Uterus (tissue), 4 donors: ENCODE data around the gene GPC2. TPM values are rescaled to one million over a fixed set of nuclear protein-coding genes. Genes with fewer than 3 reads are reported as not detected.
"Not testable (repeated sequence)": the region's sequence is repeated elsewhere in the genome, so short reads cannot be mapped to it uniquely, and the experiment has no call there.

Source experiments
- DNase-seq, 2 donors: peaks; one replicate each; pipeline ENCODE4 v3.0.0-alpha.2; 2019 to 2020
- H3K27ac ChIP-seq, 2 donors: fragments of 200-600 bp; sonication (generic); 1 replicate in 1 of 2; 2 replicates in 1 of 2; pipeline ENCODE4 v1.5.1; 2016 to 2018
- H3K27me3 ChIP-seq, 2 donors: fragments of 200-600 bp; sonication (generic); one replicate each; pipeline ENCODE4 v1.5.1; 2018 to 2019; ENCODE audit warnings: control low read depth in 1 of 2
- H3K36me3 ChIP-seq, 2 donors: fragments of 200-600 bp; sonication (generic); one replicate each; pipeline ENCODE4 v1.5.1; 2019; ENCODE audit warnings: control low read depth in 1 of 2
- H3K4me1 ChIP-seq, 2 donors: fragments of 200-600 bp; sonication (generic); one replicate each; pipeline ENCODE4 v1.5.1; 2018 to 2019; ENCODE audit warnings: control low read depth in 1 of 2
- H3K4me3 ChIP-seq, 2 donors: fragments of 200-600 bp; sonication (generic); 1 replicate in 1 of 2; 2 replicates in 1 of 2; pipeline ENCODE4 v1.5.1; 2018 to 2019; ENCODE audit warnings: mild to moderate bottlenecking in 1 of 2
- H3K9me3 ChIP-seq, 2 donors: fragments of 200-600 bp; sonication (generic); one replicate each; pipeline ENCODE4 v1.5.1; 2019; ENCODE audit warnings: control low read depth in 1 of 2
- CTCF ChIP-seq, 4 experiments: fragments of 200-600 bp in 2 of 4; fragments of 450-650 bp in 2 of 4; sonication (generic) in 2 of 4; IDR thresholded peaks; one replicate each; pipeline ENCODE4 v1.5.1; 2016 to 2019; ENCODE audit warnings: antibody characterized with exemption in 4 of 4, mild to moderate bottlenecking in 2 of 4, moderate library complexity in 1 of 4
- POLR2A ChIP-seq, 2 donors: fragments of 450-650 bp; IDR thresholded peaks; one replicate each; pipeline ENCODE4 v1.6.1; 2016; ENCODE audit warnings: antibody characterized with exemption in 2 of 2, mild to moderate bottlenecking in 1 of 2, moderate library complexity in 1 of 2
- intact Hi-C: fragments of 100-400 bp; cut with DNase I; formaldehyde crosslinking; loops from one replicate; pipeline ENCODE4 v1.15.1; 2023; ENCODE audit warnings: low total_unique reads
- total RNA-seq, 4 donors: library from RNA; depleted of rRNA in 3 of 4; stranded (reverse); fragments of >200 nt in 3 of 4; gene quantifications; one replicate each; pipeline versions ENCODE4 v1.1.0 to v1.2.4, GENCODE V29; 2014 to 2023
- donor health status: DM: yes; HTN: yes; CAD: no.

The GPC2 gene
- total RNA-seq, 4 donors from 2014 or later, result under 0.01 to 9.3 (median 4.5) TPM; not detected in 1

- Histone ChIP-seq H3K27me3 (no peaks in the 10 kb centered on the region), H3K4me3 (no peak overlapping the region), H3K4me1 (no peaks in the 10 kb centered on the region), H3K9me3 (no peaks in the 10 kb centered on the region), H3K36me3 (no peaks in the 10 kb centered on the region), H3K27ac (no peak overlapping the region)
- TF ChIP-seq CTCF (IDR thresholded peaks at IDR 0.05) (no peak), POLR2A (IDR thresholded peaks at IDR 0.05) (no peak)
- DNase-seq, result no peak
- intact Hi-C loops, result no loop called here
These were observed 21.1 kb upstream of the GPC2 start for GRCh38 chr7:100198266-100198665.

GRCh38 chr7:100195901-100196322 is 18.7 kb upstream of the GPC2 start:
- DNase-seq, H3K36me3 ChIP-seq, H3K4me1 ChIP-seq, intact Hi-C loops, H3K9me3 ChIP-seq, H3K27me3 ChIP-seq, H3K4me3 ChIP-seq, H3K27ac ChIP-seq: not testable (repeated sequence)

- no peak overlapping the region for H3K4me3 ChIP-seq
- H3K4me1 ChIP-seq, result no peaks in the 10 kb centered on the region
- no peak overlapping the region for H3K27ac ChIP-seq
- no peak for TF ChIP-seq POLR2A (IDR thresholded peaks at IDR 0.05)
- TF ChIP-seq CTCF (IDR thresholded peaks at IDR 0.05), result no peak
- no peaks in the 10 kb centered on the region for H3K27me3 ChIP-seq
- intact Hi-C loops, result no loop called here
- H3K9me3 ChIP-seq, result no peaks in the 10 kb centered on the region
- no peaks in the 10 kb centered on the region for H3K36me3 ChIP-seq
- no peak for DNase-seq
These were observed 18.0 kb upstream of the GPC2 start for GRCh38 chr7:100195222-100195621.

- TF ChIP-seq POLR2A (IDR thresholded peaks at IDR 0.05) (no peak), CTCF (IDR thresholded peaks at IDR 0.05) (no peak)
- H3K4me3 ChIP-seq, result no peak overlapping the region
- no peaks in the 10 kb centered on the region for H3K9me3 ChIP-seq
- no peaks in the 10 kb centered on the region for H3K27me3 ChIP-seq
- no peak overlapping the region for H3K27ac ChIP-seq
- H3K4me1 ChIP-seq, result no peaks in the 10 kb centered on the region
- no peak for DNase-seq
- intact Hi-C loops, result no loop called here
- no peaks in the 10 kb centered on the region for H3K36me3 ChIP-seq
These were observed 15.8 kb upstream of the GPC2 start for GRCh38 chr7:100192969-100193368.

GRCh38 chr7:100192281-100192862 is 15.2 kb upstream of the GPC2 start:
- DNase-seq, H3K36me3 ChIP-seq, H3K27me3 ChIP-seq, H3K4me3 ChIP-seq, H3K27ac ChIP-seq, H3K4me1 ChIP-seq, H3K9me3 ChIP-seq, intact Hi-C loops: not testable (repeated sequence)

GRCh38 chr7:100191775-100192174 is 14.6 kb upstream of the GPC2 start:
- no peak for TF ChIP-seq CTCF (IDR thresholded peaks at IDR 0.05)
- TF ChIP-seq POLR2A (IDR thresholded peaks at IDR 0.05), result no peak

More at GRCh38 chr7:100191775-100192174, 14.6 kb upstream of the GPC2 start:
- DNase-seq, result no peak
- Histone ChIP-seq H3K36me3 (no peaks in the 10 kb centered on the region), H3K9me3 (no peaks in the 10 kb centered on the region), H3K27me3 (no peaks in the 10 kb centered on the region), H3K4me1 (no peaks in the 10 kb centered on the region), H3K27ac (no peak overlapping the region), H3K4me3 (no peak overlapping the region)
- intact Hi-C loops, result no loop called here
